Esophagus squamous epithelium (tissue), 5 donors: ENCODE results near the gene HSPB3. TPM values are rescaled to one million over a fixed set of nuclear protein-coding genes. Genes with fewer than 3 reads are reported as not detected.
A peak's percentile ranks its signal among the peaks of the same experiment; 100 is the strongest.

ENCODE experiments used
- DNase-seq: peaks from one replicate; lab custom pipeline; 2025; lab: John Stamatoyannopoulos, UW
- H3K27ac ChIP-seq, 4 donors: fragments of 200-600 bp; sonication (generic); one replicate each; pipeline ENCODE4 v1.5.1; 2016 to 2019; ENCODE audit warnings: mild to moderate bottlenecking in 1 of 4
- H3K27me3 ChIP-seq, 4 donors: fragments of 200-600 bp; sonication (generic); 1 replicate in 3 of 4; 2 replicates in 1 of 4; pipeline versions ENCODE4 v1.5.1 to v1.6.0; 2017 to 2021; ENCODE audit warnings: antibody characterized with exemption in 1 of 4
- H3K36me3 ChIP-seq, 3 donors: fragments of 200-600 bp; sonication (generic); one replicate each; pipeline ENCODE4 v1.5.1; 2016 to 2019
- H3K4me1 ChIP-seq, 3 donors: fragments of 200-600 bp; sonication (generic); one replicate each; pipeline ENCODE4 v1.5.1; 2017 to 2019
- H3K4me3 ChIP-seq, 4 donors: fragments of 200-600 bp; sonication (generic); 1 replicate in 3 of 4; 2 replicates in 1 of 4; pipeline ENCODE4 v1.5.1; 2016 to 2019; ENCODE audit warnings: mild to moderate bottlenecking in 2 of 4, moderate library complexity in 1 of 4
- H3K9me3 ChIP-seq, 3 donors: fragments of 200-600 bp; sonication (generic); one replicate each; pipeline ENCODE4 v1.5.1; 2016 to 2019
- POLR2A ChIP-seq, 4 donors: fragments of 450-650 bp; IDR thresholded peaks; one replicate each; pipeline ENCODE4 v1.6.1; 2017; ENCODE audit warnings: antibody characterized with exemption in 4 of 4, mild to moderate bottlenecking in 4 of 4, moderate library complexity in 3 of 4
- WGBS, 2 donors: methylation state at CpG; one replicate each; pipeline ENCODE4 v1.1.5; 2018; 5-methylcytosine and 5-hydroxymethylcytosine counted together
- intact Hi-C: fragments of 100-400 bp; cut with DNase I; formaldehyde crosslinking; loops from one replicate; pipeline ENCODE4 v1.15.0; 2022
- total RNA-seq, 4 donors: library from RNA; depleted of rRNA; stranded (reverse); fragments of >200 nt; gene quantifications; one replicate each; pipeline ENCODE4 v1.1.0, GENCODE V29; 2016
- TF ChIP-seq, protein P1 (sequence below), 6 experiments: fragments of 450-650 bp in 4 of 6; fragments of 200-600 bp in 2 of 6; sonication (generic) in 2 of 6; IDR thresholded peaks; one replicate each; pipeline ENCODE4 v1.5.1; 2016 to 2019; ENCODE audit warnings: antibody characterized with exemption in 6 of 6, mild to moderate bottlenecking in 4 of 6, moderate library complexity in 4 of 6
- donor health status: DM: yes; HTN: yes; CAD: no.

The HSPB3 gene, protein sequence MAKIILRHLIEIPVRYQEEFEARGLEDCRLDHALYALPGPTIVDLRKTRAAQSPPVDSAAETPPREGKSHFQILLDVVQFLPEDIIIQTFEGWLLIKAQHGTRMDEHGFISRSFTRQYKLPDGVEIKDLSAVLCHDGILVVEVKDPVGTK
- total RNA-seq = 10 to 100 TPM in 1 of 4 donors, 1 to 10 TPM in 1, under 1 TPM in 1, not detected in 1; 0.40 to 14.1 (median 2.4) TPM

DNA sequence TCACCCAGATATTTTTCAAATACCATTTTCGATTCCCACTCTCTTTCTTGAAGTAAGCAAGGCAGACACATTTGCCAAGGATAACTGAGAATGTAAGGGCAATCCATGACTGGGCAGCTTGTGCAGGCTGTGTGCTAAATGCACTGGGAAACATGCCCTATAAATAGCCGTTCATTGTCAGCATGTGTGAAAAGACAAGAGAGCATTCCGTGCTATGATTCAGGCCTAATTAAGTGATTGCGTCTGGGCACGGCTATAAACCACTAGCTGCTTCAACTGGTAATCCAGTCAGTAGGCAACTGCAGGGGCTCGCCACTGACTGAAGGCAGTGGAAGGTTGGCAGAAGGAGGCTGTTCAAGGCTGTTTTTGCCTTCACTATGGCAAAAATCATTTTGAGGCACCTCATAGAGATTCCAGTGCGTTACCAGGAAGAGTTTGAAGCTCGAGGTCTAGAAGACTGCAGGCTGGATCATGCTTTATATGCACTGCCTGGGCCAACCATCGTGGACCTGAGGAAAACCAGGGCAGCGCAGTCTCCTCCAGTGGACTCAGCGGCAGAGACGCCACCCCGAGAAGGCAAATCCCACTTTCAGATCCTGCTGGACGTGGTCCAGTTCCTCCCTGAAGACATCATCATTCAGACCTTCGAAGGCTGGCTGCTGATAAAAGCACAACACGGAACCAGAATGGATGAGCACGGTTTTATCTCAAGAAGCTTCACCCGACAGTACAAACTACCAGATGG, at the start of gene HSPB3:
Gene HSPB3, plus strand, starts transcription at position 287 of the 745 bp plus-strand sequence. Its CDS starts 91 bp downstream, at position 378.
- Histone ChIP-seq H3K27me3 (no peaks in the 10 kb centered on the region), H3K9me3 (no peaks in the 10 kb centered on the region), H3K4me3 (peak within 1 kb of the TSS in 3 of 4 donors; percentile 16 to 46 (median 16)), H3K4me1 (peaks cover 0 to 19% (median 3%) of the 10 kb centered on the region in 3 donors), H3K36me3 (no peaks in the 10 kb centered on the region), H3K27ac (peak within 1 kb of the TSS in 3 of 4 donors; percentile 60 to 72 (median 71))
- intact Hi-C loops = no loop called here
- DNase-seq = no peak
- TF ChIP-seq, protein P1, sequence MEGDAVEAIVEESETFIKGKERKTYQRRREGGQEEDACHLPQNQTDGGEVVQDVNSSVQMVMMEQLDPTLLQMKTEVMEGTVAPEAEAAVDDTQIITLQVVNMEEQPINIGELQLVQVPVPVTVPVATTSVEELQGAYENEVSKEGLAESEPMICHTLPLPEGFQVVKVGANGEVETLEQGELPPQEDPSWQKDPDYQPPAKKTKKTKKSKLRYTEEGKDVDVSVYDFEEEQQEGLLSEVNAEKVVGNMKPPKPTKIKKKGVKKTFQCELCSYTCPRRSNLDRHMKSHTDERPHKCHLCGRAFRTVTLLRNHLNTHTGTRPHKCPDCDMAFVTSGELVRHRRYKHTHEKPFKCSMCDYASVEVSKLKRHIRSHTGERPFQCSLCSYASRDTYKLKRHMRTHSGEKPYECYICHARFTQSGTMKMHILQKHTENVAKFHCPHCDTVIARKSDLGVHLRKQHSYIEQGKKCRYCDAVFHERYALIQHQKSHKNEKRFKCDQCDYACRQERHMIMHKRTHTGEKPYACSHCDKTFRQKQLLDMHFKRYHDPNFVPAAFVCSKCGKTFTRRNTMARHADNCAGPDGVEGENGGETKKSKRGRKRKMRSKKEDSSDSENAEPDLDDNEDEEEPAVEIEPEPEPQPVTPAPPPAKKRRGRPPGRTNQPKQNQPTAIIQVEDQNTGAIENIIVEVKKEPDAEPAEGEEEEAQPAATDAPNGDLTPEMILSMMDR (IDR thresholded peaks at IDR 0.05) = no peak
- TF ChIP-seq POLR2A (IDR thresholded peaks at IDR 0.05) = peak in 2 of 4 donors; percentile 32 to 52
- 42 to 59% methylated on average over 10 to 15 of the region's 18 CpGs for WGBS, 2 donors

DNA sequence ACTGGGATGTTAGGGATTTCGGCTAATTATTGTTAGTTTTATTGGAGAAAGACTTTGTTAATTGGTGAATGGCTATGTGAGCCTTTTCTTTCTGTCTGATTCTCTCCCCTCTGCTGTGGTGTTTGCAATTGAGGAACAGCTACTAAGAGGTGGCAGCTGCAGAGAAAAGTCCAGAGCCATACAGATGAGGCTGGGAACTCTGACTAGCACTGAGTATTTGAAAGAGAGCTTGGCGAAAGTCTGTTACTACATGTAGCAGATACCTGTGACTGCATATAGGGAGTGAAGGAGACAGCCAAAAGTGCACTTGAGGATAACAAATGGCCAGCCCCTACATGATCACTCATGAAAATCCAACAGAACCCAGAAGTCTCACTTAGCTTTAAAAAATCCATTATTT, 44.3 kb upstream of the HSPB3 start:
- no peak overlapping the region for H3K27ac ChIP-seq
- no peaks in the 10 kb centered on the region for H3K27me3 ChIP-seq
- no peak overlapping the region for H3K4me3 ChIP-seq
- peaks cover 0 to 10% (median 0%) of the 10 kb centered on the region in 3 donors for H3K4me1 ChIP-seq
- 93 to 98% methylated on average over 2 of the region's 2 CpGs for WGBS, 2 donors
- no peaks in the 10 kb centered on the region for H3K36me3 ChIP-seq
- intact Hi-C loops = loop anchor here (10.0 kb wide), 1 partner anchor 166 kb away; no protein-coding TSS in a partner anchor
- H3K9me3 ChIP-seq = no peaks in the 10 kb centered on the region
- DNase-seq = no peak
- TF ChIP-seq, protein P1 (IDR thresholded peaks at IDR 0.05) = no peak
- no peak for TF ChIP-seq POLR2A (IDR thresholded peaks at IDR 0.05)

DNA sequence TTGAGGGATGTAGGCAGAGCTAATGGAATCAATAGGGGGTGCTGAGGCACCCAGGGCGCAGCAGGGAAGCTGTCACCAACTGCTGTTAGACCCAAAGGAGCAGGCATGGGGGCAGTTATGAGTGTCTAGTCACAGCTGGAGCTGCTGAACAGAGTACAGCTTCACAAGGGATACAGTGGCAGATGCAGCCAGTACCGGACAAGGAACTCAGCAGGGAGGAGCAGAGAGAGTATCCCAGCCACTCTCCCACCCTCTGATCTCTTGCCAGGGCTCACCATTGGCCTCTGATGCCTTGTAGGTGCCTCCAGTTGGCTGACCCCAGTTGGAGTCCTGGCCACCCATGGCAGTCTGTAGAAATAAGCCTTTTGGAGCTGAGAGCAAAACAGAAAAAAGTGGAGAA, 42.6 kb upstream of the HSPB3 start:
- no peak overlapping the region for H3K4me3 ChIP-seq
- no peaks in the 10 kb centered on the region for H3K36me3 ChIP-seq
- H3K27ac ChIP-seq = no peak overlapping the region
- TF ChIP-seq POLR2A (IDR thresholded peaks at IDR 0.05) = no peak
- TF ChIP-seq, protein P1 (IDR thresholded peaks at IDR 0.05) = no peak
- no peak for DNase-seq
- intact Hi-C loops = loop anchor here (10.0 kb wide), 1 partner anchor 168 kb away; no protein-coding TSS in a partner anchor
- H3K9me3 ChIP-seq = no peaks in the 10 kb centered on the region
- 85 to 86% methylated on average over 2 of the region's 2 CpGs for WGBS, 2 donors
- H3K4me1 ChIP-seq = peaks cover 0 to 16% (median 0%) of the 10 kb centered on the region in 3 donors
- no peaks in the 10 kb centered on the region for H3K27me3 ChIP-seq

DNA sequence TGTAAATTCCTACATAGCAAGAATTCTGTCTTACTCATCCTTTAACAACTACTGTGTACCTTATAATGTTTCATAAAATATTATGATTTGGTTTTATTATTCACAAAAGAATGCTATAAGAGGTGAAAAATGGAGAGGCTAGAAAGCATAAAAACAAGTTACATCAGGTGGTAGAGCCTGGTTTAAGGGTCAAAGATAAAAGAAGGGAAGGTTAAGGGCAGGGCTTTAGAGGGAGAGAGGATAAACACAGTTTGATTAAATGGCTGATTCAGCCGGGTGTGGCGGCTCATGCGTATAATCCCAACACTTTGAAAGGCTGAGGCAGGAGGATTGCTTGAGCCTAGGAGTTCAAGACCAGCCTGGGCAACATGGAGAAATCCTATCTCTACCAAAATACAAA, 40.4 kb upstream of the HSPB3 start:
- intact Hi-C loops = loop anchor here (10.0 kb wide), 1 partner anchor 170 kb away; no protein-coding TSS in a partner anchor
- H3K27ac ChIP-seq = no peak overlapping the region

More for the DNA sequence above, 40.4 kb upstream of the HSPB3 start:
- Histone ChIP-seq H3K9me3 (no peaks in the 10 kb centered on the region), H3K36me3 (no peaks in the 10 kb centered on the region), H3K4me3 (no peak overlapping the region), H3K4me1 (peaks cover 0 to 16% (median 0%) of the 10 kb centered on the region in 3 donors), H3K27me3 (no peaks in the 10 kb centered on the region)
- TF ChIP-seq, protein P1 (IDR thresholded peaks at IDR 0.05) = no peak
- no peak for TF ChIP-seq POLR2A (IDR thresholded peaks at IDR 0.05)
- WGBS, 2 donors = 51 to 60% methylated on average over 3 of the region's 3 CpGs
- no peak for DNase-seq
